ENCODE measurements around the gene RBBP6. TPM values are rescaled to one million over a fixed set of nuclear protein-coding genes. Genes with fewer than 3 reads are reported as not detected.
"Not testable (repeated sequence)": the region's sequence is repeated elsewhere in the genome, so short reads cannot be mapped to it uniquely, and the experiment has no call there.

RBBP6 gene
- total and polyA plus RNA-seq, 2 donors (not counting 3 experiments of a cell fraction or from before 2014, with no cell fraction given) = 16.8 to 52.1 TPM

DNA sequence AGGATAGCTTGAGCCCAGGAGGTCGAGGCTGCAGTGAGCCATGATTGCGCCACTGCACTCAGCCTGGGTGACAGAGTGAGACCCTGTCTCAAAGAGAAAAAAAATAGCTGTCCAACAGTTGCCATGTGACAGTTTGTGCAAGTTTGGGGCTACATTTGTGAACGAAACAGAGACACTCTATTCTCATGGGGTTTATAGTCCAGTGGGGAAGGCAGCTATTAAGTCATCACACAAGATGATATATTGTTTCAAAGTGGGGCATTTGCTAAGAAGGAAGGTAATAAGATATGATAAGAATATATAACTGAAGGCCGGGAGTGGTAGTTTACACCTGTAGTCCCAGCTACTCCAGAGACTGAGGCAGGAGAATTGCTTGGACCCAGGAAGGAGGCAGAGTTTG is 73.3 kb downstream of the RBBP6 start:
- Histone ChIP-seq H3K9me1 (replicated peaks; ENCODE audit: control insufficient read depth, extremely low read depth, insufficient read depth, low read length) (no peaks in the 10 kb centered on the region), H3K27ac (ENCODE audit: insufficient read depth, low read depth, low read length) (no peak overlapping the region), H3K4me2 (ENCODE audit: insufficient read depth, low read length) (no peak overlapping the region), H3K79me2 (ENCODE audit: control insufficient read depth, insufficient read depth, low read length) (no peaks in the 10 kb centered on the region), H3K4me1 (ENCODE audit: control insufficient read depth, extremely low read depth, insufficient read depth, low read length) (peaks cover 6% of the 10 kb centered on the region), H2AFZ (ENCODE audit: low read depth, low read length) (no peak overlapping the region), H3K9me3 (replicated peaks; ENCODE audit: control insufficient read depth, insufficient read depth, low read length) (no peaks in the 10 kb centered on the region), H3K27me3 (ENCODE audit: control insufficient read depth in 2 of 2, insufficient read depth in 2 of 2, low read length in 2 of 2) (peaks cover 5 to 24% of the 10 kb centered on the region in 2 experiments), H3K36me3 (ENCODE audit: control insufficient read depth in 2 of 2, extremely low read depth in 1 of 2, insufficient read depth in 2 of 2, low read length in 2 of 2) (no peaks in the 10 kb centered on the region), H3K4me3 (replicated peaks in 1 of 3; ENCODE audit: insufficient read depth in 1 of 3, low read depth in 1 of 3, low read length in 3 of 3) (no peak overlapping the region), H4K20me1 (replicated peaks; ENCODE audit: control insufficient read depth, extremely low read depth, insufficient read depth, low read length) (no peaks in the 10 kb centered on the region), H3K9ac (replicated peaks; ENCODE audit: extremely low read depth, insufficient read depth, low read length) (no peak overlapping the region)
- no TSS peak for BruUV-seq (replicated peaks)
- ChIA-PET POLR2A (no interaction called here), CTCF (interaction anchor here (0.9 kb wide), 1 partner anchor 188 kb away, joined by 4 read pairs; no protein-coding TSS in a partner anchor)
- TF ChIP-seq, protein P1, sequence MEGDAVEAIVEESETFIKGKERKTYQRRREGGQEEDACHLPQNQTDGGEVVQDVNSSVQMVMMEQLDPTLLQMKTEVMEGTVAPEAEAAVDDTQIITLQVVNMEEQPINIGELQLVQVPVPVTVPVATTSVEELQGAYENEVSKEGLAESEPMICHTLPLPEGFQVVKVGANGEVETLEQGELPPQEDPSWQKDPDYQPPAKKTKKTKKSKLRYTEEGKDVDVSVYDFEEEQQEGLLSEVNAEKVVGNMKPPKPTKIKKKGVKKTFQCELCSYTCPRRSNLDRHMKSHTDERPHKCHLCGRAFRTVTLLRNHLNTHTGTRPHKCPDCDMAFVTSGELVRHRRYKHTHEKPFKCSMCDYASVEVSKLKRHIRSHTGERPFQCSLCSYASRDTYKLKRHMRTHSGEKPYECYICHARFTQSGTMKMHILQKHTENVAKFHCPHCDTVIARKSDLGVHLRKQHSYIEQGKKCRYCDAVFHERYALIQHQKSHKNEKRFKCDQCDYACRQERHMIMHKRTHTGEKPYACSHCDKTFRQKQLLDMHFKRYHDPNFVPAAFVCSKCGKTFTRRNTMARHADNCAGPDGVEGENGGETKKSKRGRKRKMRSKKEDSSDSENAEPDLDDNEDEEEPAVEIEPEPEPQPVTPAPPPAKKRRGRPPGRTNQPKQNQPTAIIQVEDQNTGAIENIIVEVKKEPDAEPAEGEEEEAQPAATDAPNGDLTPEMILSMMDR (IDR thresholded peaks at IDR 0.05; ENCODE audit: extremely low read depth in 1 of 2, insufficient read depth in 1 of 2, low read depth in 1 of 2, low read length in 2 of 2) = no peak
- TF ChIP-seq JUN (IDR thresholded peaks at IDR 0.05; ENCODE audit: borderline replicate concordance, insufficient read depth, insufficient read length, low read depth) = no peak
- TF ChIP-seq POLR2A (IDR thresholded peaks at IDR 0.05; ENCODE audit: low read depth, low read length) = no peak
- TF ChIP-seq, protein P2, sequence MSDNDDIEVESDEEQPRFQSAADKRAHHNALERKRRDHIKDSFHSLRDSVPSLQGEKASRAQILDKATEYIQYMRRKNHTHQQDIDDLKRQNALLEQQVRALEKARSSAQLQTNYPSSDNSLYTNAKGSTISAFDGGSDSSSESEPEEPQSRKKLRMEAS (IDR thresholded peaks at IDR 0.05; ENCODE audit: insufficient read depth, insufficient read length) = no peak
- no peak for TF ChIP-seq EZH2 (IDR thresholded peaks at IDR 0.05; ENCODE audit: borderline replicate concordance, low read depth, low read length, severe bottlenecking)
- no peak for FAIRE-seq
- dilution Hi-C loops (cut with MboI; ENCODE audit: extremely low pct_ligation_motif_present, low sequenced_read_pairs) = no loop called here
- DNase-seq (ENCODE audit: low read depth, low spot score) = no peak
- intact Hi-C loops (cut with micrococcal nuclease) = no loop called here

DNA sequence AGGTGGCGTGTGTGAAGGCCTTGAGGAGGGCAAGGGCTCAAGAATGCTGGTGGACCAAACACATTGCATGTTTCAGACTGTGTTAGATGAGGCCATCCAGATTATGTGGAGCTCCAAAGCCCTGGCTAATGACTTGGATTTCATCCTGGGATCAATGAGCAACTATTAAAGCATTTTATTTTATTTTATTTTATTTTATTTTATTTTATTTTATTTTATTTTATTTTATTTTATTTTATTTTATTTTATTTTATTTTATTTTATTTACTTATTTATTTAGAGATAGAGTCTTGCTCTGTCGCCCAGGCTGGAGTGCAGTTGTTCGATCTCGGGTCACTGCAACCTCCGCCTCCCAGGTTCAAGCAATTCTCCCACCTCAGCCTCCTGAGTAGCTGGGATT is 73.9 kb downstream of the RBBP6 start:
- dilution Hi-C loops (cut with MboI; ENCODE audit: extremely low pct_ligation_motif_present, low sequenced_read_pairs); H3K9ac ChIP-seq (replicated peaks; ENCODE audit: extremely low read depth, insufficient read depth, low read length); POLR2A ChIA-PET; H3K9me3 ChIP-seq (replicated peaks; ENCODE audit: control insufficient read depth, insufficient read depth, low read length); H3K4me1 ChIP-seq (ENCODE audit: control insufficient read depth, extremely low read depth, insufficient read depth, low read length); H3K4me3 ChIP-seq (replicated peaks in 1 of 3; ENCODE audit: insufficient read depth in 1 of 3, low read depth in 1 of 3, low read length in 3 of 3); H3K9me1 ChIP-seq (replicated peaks; ENCODE audit: control insufficient read depth, extremely low read depth, insufficient read depth, low read length); H4K20me1 ChIP-seq (replicated peaks; ENCODE audit: control insufficient read depth, extremely low read depth, insufficient read depth, low read length); BruUV-seq (replicated peaks); H3K36me3 ChIP-seq (ENCODE audit: control insufficient read depth in 2 of 2, extremely low read depth in 1 of 2, insufficient read depth in 2 of 2, low read length in 2 of 2); FAIRE-seq; CTCF ChIA-PET; H2AFZ ChIP-seq (ENCODE audit: low read depth, low read length); intact Hi-C loops (cut with micrococcal nuclease); H3K4me2 ChIP-seq (ENCODE audit: insufficient read depth, low read length); DNase-seq (ENCODE audit: low read depth, low spot score); H3K27ac ChIP-seq (ENCODE audit: insufficient read depth, low read depth, low read length); H3K79me2 ChIP-seq (ENCODE audit: control insufficient read depth, insufficient read depth, low read length): not testable (repeated sequence)
- peaks cover 5 to 22% of the 10 kb centered on the region in 2 experiments for H3K27me3 ChIP-seq (ENCODE audit: control insufficient read depth in 2 of 2, insufficient read depth in 2 of 2, low read length in 2 of 2)

Measured in endothelial cell of umbilical vein (primary cell).